Activated naive CD4-positive, alpha-beta T cell treated with anti-CD3 and anti-CD28 coated beads, Interleukin-2, amount 50 U/mL, for 72 hours (primary cell): ENCODE measurements around the gene CCDC85C. TPM values are rescaled to one million over a fixed set of nuclear protein-coding genes. Genes with fewer than 3 reads are reported as not detected.
A peak's percentile ranks its signal among the peaks of the same experiment; 100 is the strongest.

ENCODE experiments used
- ATAC-seq, 2 donors: fragments of 150-1000 bp; cut with Tn5 transposase; 2 replicates each; pipeline ENCODE4 v1.10.0; 2021; ENCODE audit warnings: mild to moderate bottlenecking in 2 of 2, moderate library complexity in 2 of 2
- DNase-seq, 2 donors: peaks; one replicate each; pipeline ENCODE4 v3.0.0; 2021 to 2022; ENCODE audit warnings: low spot score in 2 of 2
- H3K27ac Mint-ChIP-seq, 2 donors: one replicate each; pipeline ENCODE4 v1.8.0; 2022; ENCODE audit warnings: mild to moderate bottlenecking in 2 of 2, mixed read lengths in 2 of 2
- H3K36me3 Mint-ChIP-seq, 2 donors: one replicate each; pipeline ENCODE4 v1.8.0; 2022; ENCODE audit warnings: mixed read lengths in 2 of 2
- H3K9me3 Mint-ChIP-seq, 2 donors: one replicate each; pipeline ENCODE4 v1.8.0; 2022; ENCODE audit warnings: mixed read lengths in 2 of 2
- total RNA-seq, 2 donors: library from RNA; stranded (reverse); gene quantifications; one replicate each; pipeline ENCODE4 v1.2.3, GENCODE V29; 2022

The CCDC85C gene
- total RNA-seq, 2 donors from 2014 or later: 5.1 to 8.4 TPM

GRCh38 chr14:99519931-99520421, 84.0 kb downstream of the CCDC85C start:
- no peaks in the 10 kb centered on the region for H3K9me3 Mint-ChIP-seq
- no peaks in the 10 kb centered on the region for H3K36me3 Mint-ChIP-seq
- no peak overlapping the region for H3K27ac Mint-ChIP-seq
- ATAC-seq (no peak), DNase-seq (peak in 1 of 2 donors; percentile 35)

GRCh38 chr14:99519347-99519881, 84.6 kb downstream of the CCDC85C start:
- no peak for ATAC-seq
- Mint-ChIP-seq H3K9me3 (no peaks in the 10 kb centered on the region), H3K36me3 (no peaks in the 10 kb centered on the region), H3K27ac (no peak overlapping the region)
- peak in 1 of 2 donors; percentile 45 for DNase-seq

GRCh38 chr14:99518441-99519346, 85.3 kb downstream of the CCDC85C start:
- ATAC-seq: peak; percentile 74 to 82
- DNase-seq: peak; percentile 74 to 93
- Mint-ChIP-seq H3K27ac (no peak overlapping the region), H3K9me3 (no peaks in the 10 kb centered on the region), H3K36me3 (no peaks in the 10 kb centered on the region)

- DNase-seq: peak in 1 of 2 donors; percentile 53
- Mint-ChIP-seq H3K27ac (no peak overlapping the region), H3K36me3 (no peaks in the 10 kb centered on the region), H3K9me3 (no peaks in the 10 kb centered on the region)
- peak in 1 of 2 donors; percentile 19 for ATAC-seq
These were observed 86.2 kb downstream of the CCDC85C start for GRCh38 chr14:99517643-99518381.

GRCh38 chr14:99516871-99517642, 87.0 kb downstream of the CCDC85C start:
- ATAC-seq (no peak), DNase-seq (no peak)
- Mint-ChIP-seq H3K27ac (no peak overlapping the region), H3K36me3 (no peaks in the 10 kb centered on the region), H3K9me3 (no peaks in the 10 kb centered on the region)

GRCh38 chr14:99516156-99516870, 87.7 kb downstream of the CCDC85C start:
- no peaks in the 10 kb centered on the region for H3K9me3 Mint-ChIP-seq
- DNase-seq (peak in 1 of 2 donors; percentile 52), ATAC-seq (no peak)
- no peaks in the 10 kb centered on the region for H3K36me3 Mint-ChIP-seq
- no peak overlapping the region for H3K27ac Mint-ChIP-seq

- H3K27ac Mint-ChIP-seq: peak overlapping the region in 1 of 2 donors; percentile 76
- H3K36me3 Mint-ChIP-seq: no peaks in the 10 kb centered on the region
- H3K9me3 Mint-ChIP-seq: no peaks in the 10 kb centered on the region
- DNase-seq (peak in 1 of 2 donors; percentile 50), ATAC-seq (no peak)
These were observed 88.5 kb downstream of the CCDC85C start for GRCh38 chr14:99515301-99516155.

GRCh38 chr14:99514552-99515300, 89.3 kb downstream of the CCDC85C start:
- ATAC-seq (no peak), DNase-seq (peak in 1 of 2 donors; percentile 51)
- Mint-ChIP-seq H3K27ac (peak overlapping the region in 1 of 2 donors; percentile 76), H3K9me3 (no peaks in the 10 kb centered on the region), H3K36me3 (no peaks in the 10 kb centered on the region)

GRCh38 chr14:99513946-99514551, 90.0 kb downstream of the CCDC85C start:
- Mint-ChIP-seq H3K9me3 (no peaks in the 10 kb centered on the region), H3K36me3 (peaks cover 2 to 4% of the 10 kb centered on the region in 2 donors), H3K27ac (peak overlapping the region; percentile 29 to 76)
- ATAC-seq: peak in 1 of 2 donors; percentile 6
- peak in 1 of 2 donors; percentile 53 for DNase-seq

- ATAC-seq: no peak
- peaks cover 4 to 10% of the 10 kb centered on the region in 2 donors for H3K36me3 Mint-ChIP-seq
- DNase-seq: no peak
- H3K9me3 Mint-ChIP-seq: no peaks in the 10 kb centered on the region
- H3K27ac Mint-ChIP-seq: peak overlapping the region in 1 of 2 donors; percentile 76
These were observed 90.8 kb downstream of the CCDC85C start for GRCh38 chr14:99513183-99513694.

- H3K27ac Mint-ChIP-seq: peak overlapping the region in 1 of 2 donors; percentile 76
- ATAC-seq (no peak), DNase-seq (peak in 1 of 2 donors; percentile 52)
- H3K9me3 Mint-ChIP-seq: no peaks in the 10 kb centered on the region
- H3K36me3 Mint-ChIP-seq: peaks cover 4 to 12% of the 10 kb centered on the region in 2 donors
These were observed 91.3 kb downstream of the CCDC85C start for GRCh38 chr14:99512571-99513182.

GRCh38 chr14:99512110-99512449, 91.9 kb downstream of the CCDC85C start:
- Mint-ChIP-seq H3K27ac (no peak overlapping the region), H3K36me3 (peaks cover 9 to 18% of the 10 kb centered on the region in 2 donors), H3K9me3 (no peaks in the 10 kb centered on the region)
- ATAC-seq (no peak), DNase-seq (no peak)

GRCh38 chr14:99511421-99512109, 92.4 kb downstream of the CCDC85C start:
- ATAC-seq (no peak), DNase-seq (peak in 1 of 2 donors; percentile 50)
- Mint-ChIP-seq H3K36me3 (peaks cover 10 to 21% of the 10 kb centered on the region in 2 donors), H3K27ac (no peak overlapping the region), H3K9me3 (no peaks in the 10 kb centered on the region)
